Measurements from ENCODE around the gene GGACT.
"Not testable (repeated sequence)": the region's sequence is repeated elsewhere in the genome, so short reads cannot be mapped to it uniquely, and the experiment has no call there.

Gene GGACT

DNA sequence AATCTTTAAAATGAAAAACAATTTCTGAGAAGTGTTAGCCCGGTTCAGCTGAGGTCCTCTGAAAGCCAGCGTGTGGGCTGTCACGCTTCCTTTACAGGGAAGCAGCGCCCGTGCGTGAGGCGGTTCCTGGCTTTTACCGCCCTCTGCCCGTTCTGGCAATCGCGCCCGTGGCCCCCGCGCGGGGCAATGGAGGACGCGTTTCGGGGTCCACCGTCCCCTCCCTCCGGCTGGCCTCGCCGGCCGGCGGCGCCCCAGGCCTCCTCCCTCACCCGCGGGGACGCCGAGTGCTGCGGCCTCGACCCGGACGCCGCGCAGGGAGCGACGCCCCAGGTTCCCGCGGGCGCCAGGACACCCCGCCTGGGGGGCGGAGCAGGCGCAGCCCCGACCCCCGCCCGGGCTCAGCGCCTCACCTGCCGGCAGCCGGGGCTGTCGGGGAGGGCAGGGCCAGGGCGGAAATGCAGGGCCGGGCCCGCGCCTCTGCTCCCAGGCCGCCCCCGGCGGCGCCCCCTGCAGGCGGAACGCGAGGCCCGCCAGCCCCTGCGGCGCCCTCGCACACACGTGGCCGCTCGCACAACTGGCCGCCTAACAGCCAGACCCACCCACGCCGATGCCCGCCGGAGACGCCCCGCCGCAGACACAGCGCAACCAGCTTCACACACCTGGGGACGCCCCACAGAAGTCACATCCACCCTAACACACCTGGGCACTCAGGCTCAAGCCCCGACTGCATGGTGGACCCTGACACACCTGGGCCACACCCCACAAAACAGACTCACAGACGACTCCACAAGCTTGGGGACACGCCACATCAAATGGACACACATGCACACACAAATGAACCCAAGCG is at the start of gene GGACT:
Gene GGACT (minus strand): TSS at position 459 of the 847 bp plus-strand sequence. CDS start 56,198 bp downstream, outside the sequence.
- peak; percentile 82 for DNase-seq

DNA sequence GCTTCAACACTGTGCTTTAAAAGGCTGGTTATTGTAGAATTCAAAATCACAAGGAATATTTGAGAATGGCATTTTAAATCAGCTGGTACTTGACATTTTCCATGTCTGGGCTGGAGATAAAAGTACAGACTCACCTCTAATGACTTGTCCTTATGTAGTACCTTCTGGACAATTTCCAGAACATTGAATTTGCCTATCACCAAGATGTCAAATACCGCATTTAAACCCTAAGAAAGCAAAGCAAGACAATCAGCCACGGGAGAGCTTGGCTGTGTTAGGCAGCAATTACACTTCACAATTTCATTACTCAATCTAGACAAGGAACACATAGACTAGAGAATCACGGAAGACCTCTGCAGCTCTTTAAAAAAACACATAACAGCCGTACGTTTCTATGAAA is 49.2 kb upstream of the GGACT start:
- no peak for DNase-seq

DNA sequence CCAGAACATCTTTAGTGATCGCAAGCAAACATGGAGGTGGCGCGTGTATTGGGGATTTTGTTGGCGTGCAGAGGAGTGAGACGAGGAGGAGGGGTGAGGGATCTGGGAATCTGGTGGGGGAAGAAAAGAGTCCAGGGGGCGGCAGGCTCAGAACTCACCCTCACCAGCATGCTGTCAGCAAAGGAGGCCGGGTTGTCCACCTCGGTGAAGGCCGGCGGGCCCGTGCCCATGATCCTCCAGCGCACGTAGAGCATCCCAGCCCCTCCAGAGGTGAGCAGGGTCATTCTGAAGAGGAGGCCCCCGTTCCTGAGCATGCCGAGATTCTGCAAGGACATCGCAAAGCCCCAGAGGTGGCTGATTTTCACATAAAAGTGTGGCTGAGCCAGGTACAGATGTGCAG is 48.8 kb upstream of the GGACT start:
- no peak for DNase-seq

DNA sequence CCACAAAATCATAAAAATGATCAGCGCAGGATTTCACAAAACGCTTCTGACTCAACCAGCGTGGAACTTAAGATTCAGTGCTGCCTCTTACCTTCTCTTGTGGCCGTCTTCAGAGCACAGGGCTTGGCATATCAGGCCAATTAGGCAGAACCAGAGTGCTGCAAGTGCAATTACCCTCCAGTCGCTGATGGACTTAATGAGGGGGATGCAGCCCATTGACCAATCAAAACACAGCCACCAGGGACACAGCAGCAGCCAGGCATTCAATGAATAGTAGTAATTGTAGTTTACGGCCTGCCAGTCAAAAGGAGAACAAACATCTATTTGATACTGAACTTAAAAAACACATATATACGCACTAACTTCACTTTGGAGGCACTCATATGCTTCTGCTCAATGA is 47.9 kb upstream of the GGACT start:
- no peak for DNase-seq

DNA sequence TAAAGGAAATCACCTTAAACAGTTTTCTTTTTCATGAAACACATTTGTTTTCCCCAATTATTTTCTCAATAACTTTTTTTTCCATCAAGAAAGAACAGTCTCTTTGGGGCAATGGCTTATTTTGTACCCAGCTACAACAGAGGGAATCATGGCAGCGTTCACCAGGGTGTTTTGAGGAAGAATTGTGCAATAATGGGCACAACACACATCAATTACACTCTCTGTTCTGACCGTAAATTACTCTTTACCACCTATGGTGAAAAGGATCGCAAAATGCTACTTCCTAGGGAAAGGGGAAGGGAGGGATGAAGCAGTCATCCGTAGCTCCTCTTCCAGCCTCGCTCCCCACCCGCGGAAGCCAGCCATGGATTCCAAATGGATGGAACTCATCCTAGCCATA is 47.4 kb upstream of the GGACT start:
- no peak for DNase-seq

DNA sequence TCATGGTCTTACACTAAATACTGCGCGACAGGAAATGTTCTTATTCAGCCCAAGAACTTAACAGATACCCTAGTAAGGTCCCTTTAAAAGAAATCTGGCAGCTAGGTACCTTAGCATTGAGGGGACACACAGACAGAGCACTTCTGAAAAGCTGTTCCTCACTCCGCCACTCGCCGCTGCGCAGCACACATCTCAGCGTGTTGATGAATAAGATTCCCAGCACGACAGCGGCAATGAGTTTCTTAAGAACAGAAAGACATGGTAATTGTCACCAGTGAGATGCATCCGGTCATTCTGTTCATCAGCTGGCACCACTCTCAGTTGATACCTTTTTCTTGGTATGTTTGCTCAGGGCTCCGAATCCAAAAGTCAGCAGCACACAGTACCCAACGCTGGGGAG is 46.1 kb upstream of the GGACT start:
- no peak for DNase-seq

DNA sequence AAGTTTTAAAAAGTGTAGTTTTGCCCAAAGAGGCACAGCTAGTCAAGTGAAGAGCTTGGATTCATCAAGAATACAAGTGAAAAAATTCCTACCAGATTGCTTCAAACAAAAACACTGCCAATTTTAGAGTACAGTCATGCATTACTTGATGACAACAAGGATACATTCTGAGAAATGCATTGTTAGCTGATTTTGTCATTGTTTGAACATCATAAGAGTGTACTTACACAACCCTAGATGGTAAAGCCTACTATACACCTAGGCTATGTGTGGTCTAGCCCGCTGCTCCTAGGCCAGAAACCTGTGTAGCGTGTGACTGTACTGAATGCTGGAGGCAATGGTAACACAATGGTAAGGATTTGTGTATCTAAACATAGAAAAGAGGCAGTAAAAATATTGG is 44.9 kb upstream of the GGACT start:
- DNase-seq = no peak

DNA sequence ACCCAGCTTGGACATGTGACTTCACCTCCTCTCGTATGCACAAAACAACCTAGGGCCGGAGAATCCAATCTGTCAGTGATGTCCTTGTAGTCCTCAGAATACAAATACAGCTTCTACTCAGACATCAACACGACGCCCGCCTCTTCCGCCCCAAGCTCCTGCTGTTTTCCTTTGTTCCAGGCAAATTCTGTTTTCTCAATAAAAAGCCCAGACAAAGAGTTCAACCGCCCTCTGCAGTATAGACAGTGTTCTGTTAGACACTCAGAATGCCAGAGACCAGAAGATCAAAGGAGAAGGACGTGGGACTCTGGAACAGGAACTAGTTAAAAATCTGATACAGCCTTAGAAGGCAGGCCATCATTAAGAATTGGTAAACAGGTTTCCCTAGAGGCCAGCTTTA is 42.0 kb upstream of the GGACT start:
- DNase-seq = no peak

DNA sequence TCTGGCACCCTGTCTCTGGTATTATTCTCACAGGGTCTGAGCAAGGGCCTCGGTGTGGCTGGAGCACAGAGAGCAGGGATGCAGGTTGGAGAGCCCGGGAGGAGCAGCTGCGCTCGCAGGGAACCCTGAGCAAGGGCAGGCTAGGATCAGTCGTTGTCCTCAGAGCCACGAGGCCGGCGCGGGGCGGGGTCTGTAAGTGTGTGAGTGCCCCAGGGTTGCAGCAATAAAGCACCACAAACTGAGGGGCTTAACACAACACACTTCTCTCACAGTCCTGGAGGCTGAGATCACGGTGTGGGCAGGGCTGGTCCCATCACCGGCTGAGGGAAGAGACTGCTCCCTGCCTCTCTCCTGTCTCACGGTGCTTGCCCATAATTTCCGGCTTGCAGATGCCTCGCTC is 38.5 kb upstream of the GGACT start:
- no peak for DNase-seq

DNA sequence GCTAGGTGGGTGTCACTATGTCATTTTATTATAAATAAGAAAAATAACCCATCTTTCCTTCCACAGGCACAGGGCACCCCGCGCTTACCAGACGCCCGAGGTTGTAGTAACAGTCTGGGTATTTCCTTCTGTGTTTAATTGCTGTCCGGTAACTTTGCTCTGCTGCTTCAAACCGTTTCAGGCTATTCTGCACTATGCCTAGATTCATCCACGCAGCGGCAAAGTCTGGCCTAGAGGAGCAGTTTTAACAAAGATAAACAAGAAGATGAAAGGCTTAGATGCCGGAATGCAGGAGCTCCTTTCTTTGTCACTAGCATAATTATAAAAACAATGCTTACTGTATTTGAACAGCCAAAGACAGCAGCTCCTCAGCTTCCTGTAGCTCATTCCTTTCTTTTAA is 36.9 kb upstream of the GGACT start:
- DNase-seq = no peak

DNA sequence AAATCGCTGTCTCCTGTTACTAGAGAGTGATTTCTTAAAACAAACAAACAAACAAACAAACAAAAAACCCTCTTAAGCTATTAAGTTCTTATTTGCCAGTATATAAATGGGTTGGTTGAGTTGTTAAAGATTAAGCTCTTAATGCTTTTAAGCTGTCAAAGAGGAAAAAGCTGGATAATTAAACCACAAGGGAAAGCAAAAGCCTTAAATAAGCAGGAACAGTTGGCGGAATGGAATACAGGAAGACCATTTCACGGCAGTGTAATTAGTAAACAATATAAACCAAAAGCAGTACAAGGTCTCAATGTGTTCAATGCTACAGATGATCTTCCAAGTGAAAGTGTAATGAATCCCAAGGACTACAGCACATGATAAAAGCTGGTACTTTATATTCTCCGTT is 32.2 kb upstream of the GGACT start:
- no peak for DNase-seq

DNA sequence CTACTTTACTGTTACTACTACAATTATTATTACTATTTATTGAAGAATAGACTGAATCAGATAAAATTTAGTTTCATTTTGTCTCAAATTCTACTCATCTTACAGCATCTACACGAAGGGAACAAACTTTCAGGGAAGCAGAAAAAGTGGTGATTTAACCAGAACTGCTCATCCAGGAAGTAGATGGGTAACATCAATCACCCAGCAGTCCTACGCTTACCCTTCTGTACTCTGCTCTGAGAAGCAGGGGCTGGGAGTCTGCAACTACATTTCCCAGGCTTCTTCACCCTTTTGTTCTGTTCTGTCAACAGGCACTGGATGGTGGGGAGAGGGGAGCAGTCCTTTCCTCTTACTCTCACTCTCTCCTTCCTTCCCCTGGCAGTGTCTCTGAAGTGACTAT is 31.4 kb upstream of the GGACT start:
- no peak for DNase-seq

DNA sequence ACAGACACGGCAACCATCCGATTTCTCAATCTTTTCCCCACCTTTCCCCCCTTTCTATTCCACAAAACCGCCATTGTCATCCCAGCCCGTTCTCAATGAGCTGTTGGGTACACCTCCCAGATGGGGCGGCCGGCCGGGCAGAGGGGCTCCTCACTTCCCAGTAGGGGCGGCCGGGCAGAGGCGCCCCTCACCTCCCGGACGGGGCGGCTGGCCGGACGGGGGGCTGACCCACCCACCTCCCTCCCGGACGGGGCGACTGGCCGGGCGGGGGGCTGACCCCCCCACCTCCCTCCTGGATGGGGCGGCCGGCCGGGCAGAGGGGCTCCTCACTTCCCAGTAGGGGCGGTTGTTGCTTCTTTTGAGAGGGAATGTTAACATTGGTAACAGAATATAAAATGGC is 30.3 kb upstream of the GGACT start:
- not testable (repeated sequence) for DNase-seq

DNA sequence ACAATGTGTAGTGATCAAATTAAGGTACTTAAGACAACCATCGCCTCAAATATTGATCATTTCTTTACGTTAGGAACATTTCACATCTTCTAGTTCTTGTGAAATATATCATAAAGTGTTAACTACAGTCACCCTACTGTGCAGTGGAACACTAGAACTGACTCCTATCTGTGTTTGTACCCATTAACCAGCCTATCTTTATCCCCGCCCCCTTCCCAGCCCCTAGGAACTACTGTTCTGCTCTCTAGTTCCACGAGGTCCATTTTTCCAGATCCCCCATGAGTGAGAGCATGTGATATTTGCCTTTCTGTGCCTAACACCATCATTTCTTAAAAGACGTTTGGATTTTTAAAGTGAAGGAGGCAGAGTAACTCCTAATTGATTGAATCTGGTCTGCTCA is 24.4 kb upstream of the GGACT start:
- DNase-seq = no peak

DNA sequence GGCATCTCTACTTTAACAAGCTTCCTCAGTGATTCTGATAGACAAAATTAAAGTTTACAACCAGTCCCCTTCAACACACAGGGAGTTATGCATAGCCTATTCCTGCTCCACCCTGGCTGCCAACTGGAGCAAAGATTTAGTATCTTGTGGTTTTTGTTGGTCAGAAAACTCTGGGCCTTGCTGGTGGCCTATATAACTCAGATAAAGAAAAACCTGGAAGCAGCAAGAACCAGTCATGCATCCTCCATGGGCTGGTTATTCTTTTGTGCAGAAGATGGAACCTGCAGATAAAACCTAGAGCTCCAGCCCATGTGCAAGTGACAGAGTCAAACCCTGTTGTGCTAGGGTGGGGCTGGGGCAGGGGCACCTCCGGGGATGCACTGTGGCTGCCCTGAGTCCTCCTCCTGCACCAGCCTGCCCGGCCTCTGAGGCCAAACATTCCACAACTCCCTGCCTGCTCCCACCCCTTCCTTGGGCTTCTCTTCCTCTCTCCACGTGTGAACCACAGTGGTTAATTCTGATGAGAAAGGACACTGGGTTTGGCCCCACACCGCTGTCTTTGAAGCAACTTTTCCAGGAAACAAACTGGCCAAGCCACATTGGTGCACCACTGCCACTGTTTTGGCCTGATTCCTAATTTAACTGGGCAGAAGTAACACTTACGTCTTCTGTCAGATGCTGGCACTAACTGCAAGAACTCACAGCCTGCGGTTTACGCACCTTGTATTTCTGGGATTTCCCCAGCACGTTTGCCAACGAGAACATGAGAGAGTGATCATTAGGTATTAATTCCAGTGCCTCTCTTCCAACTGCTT is 23.3 kb upstream of the GGACT start:
- DNase-seq = no peak

DNA sequence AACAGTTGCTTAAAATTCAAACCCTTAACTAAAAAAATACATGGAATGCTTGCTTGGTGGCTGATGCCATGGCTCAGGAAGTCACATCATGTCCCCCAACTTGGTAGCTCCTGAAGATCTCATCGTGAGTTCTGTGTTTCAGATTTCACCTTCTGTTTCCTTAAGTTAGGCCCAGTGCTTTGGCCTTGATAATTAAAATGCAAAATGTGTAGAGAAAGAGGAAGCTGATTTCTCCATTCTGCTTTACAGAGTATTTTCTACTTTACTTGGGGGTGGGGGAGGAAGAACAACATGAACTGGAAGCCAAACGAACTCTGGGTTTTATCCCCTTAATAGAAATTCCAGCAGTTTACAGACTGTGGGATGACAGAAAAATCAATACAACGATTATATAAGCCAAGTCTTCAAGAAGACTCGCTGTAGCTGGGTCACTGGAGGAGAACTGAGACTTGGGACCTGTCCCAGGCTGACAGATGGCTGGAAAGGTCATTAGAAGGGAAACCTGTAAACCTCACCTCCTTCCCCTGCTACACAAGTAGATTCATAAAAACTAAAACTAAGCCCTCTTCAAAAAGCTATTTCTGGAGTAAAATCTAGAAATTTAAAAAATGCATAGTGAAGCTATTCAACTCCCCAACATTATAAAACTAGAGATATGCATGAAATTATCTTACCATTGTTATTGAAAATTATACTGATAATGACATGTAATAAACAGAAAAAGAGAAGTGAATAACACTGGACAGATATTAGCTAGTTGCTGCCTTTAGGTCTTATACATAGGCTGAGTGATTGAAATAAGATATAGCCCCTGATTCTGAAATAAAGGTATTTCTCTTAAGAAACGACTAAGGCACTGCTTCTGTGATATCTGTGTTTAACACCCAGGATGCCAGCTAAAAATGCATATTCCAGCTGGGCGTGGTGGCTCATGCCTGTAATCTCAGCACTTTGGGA is 22.1 kb upstream of the GGACT start:
- no peak for DNase-seq

DNA sequence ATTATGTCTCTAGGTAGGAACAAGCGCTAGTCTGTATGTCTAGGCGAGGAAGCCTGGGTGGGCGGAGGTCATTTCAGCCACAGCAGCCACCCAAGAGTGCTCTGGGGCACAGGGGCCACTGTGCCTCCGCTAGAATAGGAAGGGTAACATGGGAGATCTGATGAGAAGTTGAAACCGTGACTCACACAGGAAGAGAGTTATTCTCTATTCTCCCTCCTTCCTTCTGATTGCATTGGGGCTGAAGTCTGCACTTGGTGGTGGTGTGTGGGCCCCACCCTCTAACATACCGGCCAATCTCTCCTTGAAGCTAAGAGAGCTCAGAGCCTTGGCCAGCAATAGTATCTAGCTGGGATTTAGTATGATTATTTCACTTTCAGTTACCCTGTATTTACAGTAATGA is 20.3 kb upstream of the GGACT start:
- peak; percentile 19 for DNase-seq

DNA sequence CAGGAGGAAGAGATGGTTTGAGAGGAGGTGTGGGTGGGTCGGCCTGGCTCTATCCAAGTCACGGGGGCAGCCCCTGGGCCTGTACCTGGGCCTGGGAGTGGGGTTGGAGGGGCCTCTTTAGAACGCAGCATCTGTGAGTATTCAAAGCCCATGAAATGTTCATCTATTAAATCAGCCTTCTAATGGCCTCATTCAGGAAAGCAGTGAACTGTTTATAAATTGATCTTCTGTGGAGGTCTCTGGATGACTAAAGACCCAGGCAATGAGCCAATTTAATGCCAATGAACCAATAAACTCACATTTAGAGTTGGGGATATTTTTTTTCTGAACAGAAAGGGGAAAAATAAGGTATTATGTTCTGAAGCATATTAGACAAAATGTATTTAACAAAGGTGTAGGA is 19.9 kb upstream of the GGACT start:
- DNase-seq = no peak

DNA sequence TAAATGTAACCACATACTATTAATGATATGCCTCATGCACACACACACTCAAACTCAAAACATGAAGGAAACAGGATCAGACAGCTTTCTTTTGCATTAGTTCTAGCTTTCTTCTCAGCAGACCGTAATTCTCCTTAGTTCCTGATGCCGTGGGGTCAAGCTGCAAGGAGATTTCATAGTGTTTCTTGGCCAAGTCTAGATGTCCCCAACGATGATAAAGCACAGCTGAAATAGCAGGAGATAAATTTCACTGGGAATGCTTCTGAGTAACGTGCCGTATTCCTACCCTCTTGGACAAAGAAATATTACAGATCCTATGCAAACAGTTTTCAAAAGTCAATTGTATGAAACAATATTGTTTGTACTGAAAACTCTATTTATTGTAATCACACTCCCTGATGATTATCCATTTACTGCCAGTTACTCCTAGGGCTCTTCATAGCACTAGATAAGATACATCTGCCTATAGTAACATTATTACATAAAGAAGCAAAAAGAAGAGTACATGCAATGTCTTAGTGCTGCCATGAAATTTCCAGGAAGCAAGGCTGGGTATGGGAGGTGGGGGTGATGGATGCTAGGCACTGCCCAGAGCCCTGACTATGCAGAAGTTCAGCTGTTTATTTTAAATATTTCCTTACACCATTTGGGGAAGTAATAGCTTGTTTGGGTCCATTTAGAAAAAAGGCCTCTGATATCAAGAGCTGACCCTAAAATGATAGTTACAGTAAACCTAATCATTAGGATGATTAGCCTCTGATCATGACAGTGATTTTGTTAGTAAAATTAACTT is 16.5 kb upstream of the GGACT start:
- no peak for DNase-seq

DNA sequence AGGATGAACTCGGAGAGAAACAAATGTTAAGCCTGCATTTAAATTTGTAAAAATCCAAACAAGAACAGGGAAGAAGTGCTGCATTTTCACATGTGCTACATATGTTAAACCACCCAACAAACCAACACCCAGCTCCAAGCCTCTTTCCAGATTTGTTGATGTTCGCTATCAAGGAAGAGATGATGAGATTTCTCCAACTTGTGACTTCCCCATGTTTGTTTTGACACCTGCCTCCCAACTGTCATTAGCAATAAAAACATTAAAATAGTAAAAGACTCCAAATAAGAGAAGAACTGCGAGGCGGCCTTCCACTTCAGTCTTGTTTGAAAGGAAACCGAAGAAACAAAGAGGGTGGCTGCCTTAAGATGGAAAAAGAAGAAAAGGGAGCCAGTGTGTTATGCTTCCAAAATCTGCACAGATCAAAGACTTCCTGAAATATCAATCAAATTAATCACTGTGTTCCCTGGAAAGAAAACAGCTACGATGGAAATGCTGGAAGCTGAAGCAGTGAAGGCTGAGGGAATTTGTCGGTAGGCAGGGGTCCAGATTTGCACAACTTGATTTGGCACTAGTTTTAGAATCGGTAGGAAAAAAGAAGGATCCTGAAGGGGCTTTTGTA is 14.0 kb upstream of the GGACT start:
- no peak for DNase-seq

DNA sequence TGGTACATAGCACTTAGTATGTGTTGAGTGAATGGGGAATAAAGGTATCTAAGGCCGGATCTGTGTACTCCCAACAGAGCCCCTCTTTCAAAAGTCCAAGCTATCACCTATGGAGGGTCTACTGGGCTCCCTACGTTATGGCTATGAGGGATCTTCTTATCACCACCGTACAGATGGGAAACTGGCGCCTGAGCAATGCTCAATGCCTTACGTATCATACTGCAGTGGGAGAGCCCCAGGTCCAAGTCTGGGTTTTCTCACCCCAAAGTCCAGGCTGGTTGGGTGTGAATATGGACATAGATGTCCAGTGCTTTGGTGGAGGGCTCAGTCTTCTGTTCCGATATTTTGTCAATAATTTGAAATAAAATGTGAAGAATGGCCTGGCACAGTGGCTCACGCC is 13.1 kb upstream of the GGACT start:
- no peak for DNase-seq

DNA sequence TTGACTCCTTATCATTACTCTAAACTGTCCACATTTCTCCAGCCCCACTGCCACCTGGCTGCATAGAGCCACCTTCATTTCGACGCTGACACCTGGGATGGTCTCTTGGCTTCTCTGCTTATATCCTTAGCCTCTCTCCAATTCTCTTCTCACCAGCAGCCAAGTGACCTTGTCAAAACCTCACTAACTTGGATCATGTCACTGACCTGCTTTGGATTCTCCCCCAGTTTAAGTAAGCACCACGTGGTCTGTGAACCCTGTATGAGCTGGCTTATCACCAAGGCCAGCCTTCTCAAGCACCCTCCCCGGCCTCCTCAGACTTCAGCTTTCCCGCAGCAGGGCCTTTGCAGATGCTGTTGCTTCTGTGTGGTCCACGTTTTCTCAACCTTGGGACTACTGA is 12.3 kb upstream of the GGACT start:
- DNase-seq = no peak

All from stimulated activated CD4-positive, alpha-beta T cell treated with anti-CD3 and anti-CD28 coated beads, Interleukin-1b, Interleukin-23, amount 100 ng/mL, for 48 hours (primary cell).